Measurements from ENCODE around the gene LTBP3.

- TF ChIP-seq, protein P1, sequence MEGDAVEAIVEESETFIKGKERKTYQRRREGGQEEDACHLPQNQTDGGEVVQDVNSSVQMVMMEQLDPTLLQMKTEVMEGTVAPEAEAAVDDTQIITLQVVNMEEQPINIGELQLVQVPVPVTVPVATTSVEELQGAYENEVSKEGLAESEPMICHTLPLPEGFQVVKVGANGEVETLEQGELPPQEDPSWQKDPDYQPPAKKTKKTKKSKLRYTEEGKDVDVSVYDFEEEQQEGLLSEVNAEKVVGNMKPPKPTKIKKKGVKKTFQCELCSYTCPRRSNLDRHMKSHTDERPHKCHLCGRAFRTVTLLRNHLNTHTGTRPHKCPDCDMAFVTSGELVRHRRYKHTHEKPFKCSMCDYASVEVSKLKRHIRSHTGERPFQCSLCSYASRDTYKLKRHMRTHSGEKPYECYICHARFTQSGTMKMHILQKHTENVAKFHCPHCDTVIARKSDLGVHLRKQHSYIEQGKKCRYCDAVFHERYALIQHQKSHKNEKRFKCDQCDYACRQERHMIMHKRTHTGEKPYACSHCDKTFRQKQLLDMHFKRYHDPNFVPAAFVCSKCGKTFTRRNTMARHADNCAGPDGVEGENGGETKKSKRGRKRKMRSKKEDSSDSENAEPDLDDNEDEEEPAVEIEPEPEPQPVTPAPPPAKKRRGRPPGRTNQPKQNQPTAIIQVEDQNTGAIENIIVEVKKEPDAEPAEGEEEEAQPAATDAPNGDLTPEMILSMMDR (conservative IDR thresholded peaks at IDR 0.05; ENCODE audit: low read depth, low read length): peak; percentile 79
- TF ChIP-seq EZH2 (IDR thresholded peaks at IDR 0.05; ENCODE audit: borderline replicate concordance, low read depth, low read length, poor library complexity, severe bottlenecking): no peak
Measured at GRCh38 chr11:65593518-65594414, 35.6 kb upstream of the LTBP3 start.
